ENCODE results near the gene SCRN1. TPM values are rescaled to one million over a fixed set of nuclear protein-coding genes. Genes with fewer than 3 reads are reported as not detected.
A peak's percentile ranks its signal among the peaks of the same experiment; 100 is the strongest.

The SCRN1 gene
- total and polyA plus RNA-seq, 2 of the 13 experiments (the other 11 are each of a cell fraction or from before 2014, with no cell fraction given), result 43.2 to 49.8 TPM

DNA sequence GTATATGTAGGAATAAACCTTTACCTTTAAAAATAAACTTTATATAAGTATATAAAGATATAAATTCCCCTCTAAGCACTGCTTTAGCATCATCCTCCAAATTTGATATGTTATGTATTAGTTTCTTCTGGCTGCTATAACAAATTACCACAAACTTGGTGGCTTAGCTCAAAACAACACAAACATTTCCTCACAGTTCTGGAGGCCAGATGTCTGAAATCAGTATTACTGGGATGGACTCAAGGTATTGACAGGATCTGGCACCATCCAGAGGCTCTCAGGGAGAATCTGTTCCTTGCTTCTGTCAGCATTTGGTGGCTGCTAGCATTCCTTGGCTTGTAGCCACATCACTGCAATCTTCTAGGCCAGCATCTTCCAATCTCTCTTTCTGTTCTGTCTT lies 6.7 kb upstream of the SCRN1 start:
- ChIA-PET POLR2A (no interaction called here), CTCF (ENCODE audit: low intra/inter-chr PET ratio, low total read pairs) (no interaction called here)
- TF ChIP-seq, protein P1, sequence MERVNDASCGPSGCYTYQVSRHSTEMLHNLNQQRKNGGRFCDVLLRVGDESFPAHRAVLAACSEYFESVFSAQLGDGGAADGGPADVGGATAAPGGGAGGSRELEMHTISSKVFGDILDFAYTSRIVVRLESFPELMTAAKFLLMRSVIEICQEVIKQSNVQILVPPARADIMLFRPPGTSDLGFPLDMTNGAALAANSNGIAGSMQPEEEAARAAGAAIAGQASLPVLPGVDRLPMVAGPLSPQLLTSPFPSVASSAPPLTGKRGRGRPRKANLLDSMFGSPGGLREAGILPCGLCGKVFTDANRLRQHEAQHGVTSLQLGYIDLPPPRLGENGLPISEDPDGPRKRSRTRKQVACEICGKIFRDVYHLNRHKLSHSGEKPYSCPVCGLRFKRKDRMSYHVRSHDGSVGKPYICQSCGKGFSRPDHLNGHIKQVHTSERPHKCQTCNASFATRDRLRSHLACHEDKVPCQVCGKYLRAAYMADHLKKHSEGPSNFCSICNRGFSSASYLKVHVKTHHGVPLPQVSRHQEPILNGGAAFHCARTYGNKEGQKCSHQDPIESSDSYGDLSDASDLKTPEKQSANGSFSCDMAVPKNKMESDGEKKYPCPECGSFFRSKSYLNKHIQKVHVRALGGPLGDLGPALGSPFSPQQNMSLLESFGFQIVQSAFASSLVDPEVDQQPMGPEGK (CRISPR knock-in tag; IDR thresholded peaks at IDR 0.05), result no peak
- peak; percentile 86 for TF ChIP-seq ZNF12 (CRISPR knock-in tag; IDR thresholded peaks at IDR 0.05)
- Histone ChIP-seq H3K9me3 (ENCODE audit: low read length) (peaks cover 7% of the 10 kb centered on the region), H3K79me2 (ENCODE audit: insufficient read depth, low read length) (no peaks in the 10 kb centered on the region), H4K20me1 (ENCODE audit: insufficient read depth, low read length) (no peaks in the 10 kb centered on the region), H2AFZ (ENCODE audit: low read length) (no peak overlapping the region), H3K36me3 (replicated peaks in 1 of 2; ENCODE audit: control insufficient read depth in 1 of 2, insufficient read depth in 2 of 2, low read length in 2 of 2) (no peaks in the 10 kb centered on the region), H3K9ac (ENCODE audit: insufficient read depth, low read depth, low read length) (no peak overlapping the region), H3K27ac (ENCODE audit: extremely low read length, insufficient read depth, low read length) (no peak overlapping the region), H3K4me1 (ENCODE audit: insufficient read depth, low read length) (peaks cover 1% of the 10 kb centered on the region; the same call in 1 of the 2 replicates), H3K4me2 (ENCODE audit: low read depth, low read length) (no peak overlapping the region), H3K27me3 (ENCODE audit: control insufficient read depth in 1 of 2, insufficient read depth in 2 of 2, low read length in 2 of 2) (no peaks in the 10 kb centered on the region), H3K4me3 (replicated peaks in 1 of 3; ENCODE audit: insufficient read depth in 1 of 3, low read depth in 2 of 3, low read length in 3 of 3) (no peak overlapping the region)
- FAIRE-seq, result no peak
- no peak for DNase-seq (ENCODE audit: low spot score)
- ATAC-seq, result no peak
- intact Hi-C loops (cut with micrococcal nuclease; ENCODE audit: unreplicated experiment) (no loop called here), in situ Hi-C loops (cut with HindIII; ENCODE audit: extremely low pct_ligation_motif_present, low pct_unique_long_range_greater_than_20kb) (no loop called here)
- no TSS peak for BruUV-seq (replicated peaks)

DNA sequence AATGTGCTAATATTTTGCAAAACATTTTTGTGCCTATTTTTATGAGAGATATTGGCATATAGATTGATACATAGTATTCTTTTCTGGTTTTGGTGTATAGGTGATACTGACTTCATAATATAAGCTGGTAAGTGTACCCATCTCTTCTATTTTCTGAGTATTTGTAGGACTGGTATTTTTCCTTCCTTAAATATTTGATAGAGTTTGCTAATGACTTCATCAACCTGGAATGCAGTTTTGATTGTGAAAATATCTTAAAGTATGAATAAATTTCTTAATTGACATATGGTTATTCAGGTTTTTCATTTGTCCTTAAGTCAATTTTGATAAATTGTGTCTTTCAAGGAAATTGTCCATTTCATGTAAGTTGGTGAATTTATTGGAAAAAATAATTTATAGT lies 6.1 kb upstream of the SCRN1 start:
- no peak for ATAC-seq

More for the DNA sequence above, 6.1 kb upstream of the SCRN1 start:
- Histone ChIP-seq H4K20me1 (ENCODE audit: insufficient read depth, low read length) (no peaks in the 10 kb centered on the region), H3K27me3 (ENCODE audit: control insufficient read depth in 1 of 2, insufficient read depth in 2 of 2, low read length in 2 of 2) (no peaks in the 10 kb centered on the region), H3K9me3 (ENCODE audit: low read length) (peaks cover 7% of the 10 kb centered on the region), H3K9ac (ENCODE audit: insufficient read depth, low read depth, low read length) (no peak overlapping the region), H3K4me3 (replicated peaks in 1 of 3; ENCODE audit: insufficient read depth in 1 of 3, low read depth in 2 of 3, low read length in 3 of 3) (no peak overlapping the region), H3K4me1 (ENCODE audit: insufficient read depth, low read length) (peaks cover 8% of the 10 kb centered on the region), H3K79me2 (ENCODE audit: insufficient read depth, low read length) (no peaks in the 10 kb centered on the region), H3K27ac (ENCODE audit: extremely low read length, insufficient read depth, low read length) (no peak overlapping the region), H3K36me3 (replicated peaks in 1 of 2; ENCODE audit: control insufficient read depth in 1 of 2, insufficient read depth in 2 of 2, low read length in 2 of 2) (no peaks in the 10 kb centered on the region), H2AFZ (ENCODE audit: low read length) (no peak overlapping the region), H3K4me2 (ENCODE audit: low read depth, low read length) (no peak overlapping the region)
- ChIA-PET CTCF (ENCODE audit: low intra/inter-chr PET ratio, low total read pairs) (no interaction called here), POLR2A (no interaction called here)
- intact Hi-C loops (cut with micrococcal nuclease; ENCODE audit: unreplicated experiment) (no loop called here), in situ Hi-C loops (cut with HindIII; ENCODE audit: extremely low pct_ligation_motif_present, low pct_unique_long_range_greater_than_20kb) (no loop called here)
- TF ChIP-seq ZSCAN21 (CRISPR knock-in tag; IDR thresholded peaks at IDR 0.05; ENCODE audit: borderline replicate concordance) (no peak), ZNF468 (CRISPR knock-in tag; IDR thresholded peaks at IDR 0.05) (no peak), ATM (IDR thresholded peaks at IDR 0.05; ENCODE audit: borderline replicate concordance) (no peak), ZNF570 (CRISPR knock-in tag; IDR thresholded peaks at IDR 0.05; ENCODE audit: borderline replicate concordance) (no peak), ZNF564 (CRISPR knock-in tag; IDR thresholded peaks at IDR 0.05) (no peak), TRIM24 (CRISPR knock-in tag; IDR thresholded peaks at IDR 0.05) (no peak), ZNF335 (CRISPR knock-in tag; IDR thresholded peaks at IDR 0.05) (no peak), YEATS4 (CRISPR knock-in tag; IDR thresholded peaks at IDR 0.05; ENCODE audit: borderline replicate concordance) (no peak), ZMYM2 (CRISPR knock-in tag; IDR thresholded peaks at IDR 0.05) (no peak), TCF7 (IDR thresholded peaks at IDR 0.05; ENCODE audit: low read depth) (no peak), KLF6 (CRISPR knock-in tag; IDR thresholded peaks at IDR 0.05) (no peak)
- TF ChIP-seq, protein P2, sequence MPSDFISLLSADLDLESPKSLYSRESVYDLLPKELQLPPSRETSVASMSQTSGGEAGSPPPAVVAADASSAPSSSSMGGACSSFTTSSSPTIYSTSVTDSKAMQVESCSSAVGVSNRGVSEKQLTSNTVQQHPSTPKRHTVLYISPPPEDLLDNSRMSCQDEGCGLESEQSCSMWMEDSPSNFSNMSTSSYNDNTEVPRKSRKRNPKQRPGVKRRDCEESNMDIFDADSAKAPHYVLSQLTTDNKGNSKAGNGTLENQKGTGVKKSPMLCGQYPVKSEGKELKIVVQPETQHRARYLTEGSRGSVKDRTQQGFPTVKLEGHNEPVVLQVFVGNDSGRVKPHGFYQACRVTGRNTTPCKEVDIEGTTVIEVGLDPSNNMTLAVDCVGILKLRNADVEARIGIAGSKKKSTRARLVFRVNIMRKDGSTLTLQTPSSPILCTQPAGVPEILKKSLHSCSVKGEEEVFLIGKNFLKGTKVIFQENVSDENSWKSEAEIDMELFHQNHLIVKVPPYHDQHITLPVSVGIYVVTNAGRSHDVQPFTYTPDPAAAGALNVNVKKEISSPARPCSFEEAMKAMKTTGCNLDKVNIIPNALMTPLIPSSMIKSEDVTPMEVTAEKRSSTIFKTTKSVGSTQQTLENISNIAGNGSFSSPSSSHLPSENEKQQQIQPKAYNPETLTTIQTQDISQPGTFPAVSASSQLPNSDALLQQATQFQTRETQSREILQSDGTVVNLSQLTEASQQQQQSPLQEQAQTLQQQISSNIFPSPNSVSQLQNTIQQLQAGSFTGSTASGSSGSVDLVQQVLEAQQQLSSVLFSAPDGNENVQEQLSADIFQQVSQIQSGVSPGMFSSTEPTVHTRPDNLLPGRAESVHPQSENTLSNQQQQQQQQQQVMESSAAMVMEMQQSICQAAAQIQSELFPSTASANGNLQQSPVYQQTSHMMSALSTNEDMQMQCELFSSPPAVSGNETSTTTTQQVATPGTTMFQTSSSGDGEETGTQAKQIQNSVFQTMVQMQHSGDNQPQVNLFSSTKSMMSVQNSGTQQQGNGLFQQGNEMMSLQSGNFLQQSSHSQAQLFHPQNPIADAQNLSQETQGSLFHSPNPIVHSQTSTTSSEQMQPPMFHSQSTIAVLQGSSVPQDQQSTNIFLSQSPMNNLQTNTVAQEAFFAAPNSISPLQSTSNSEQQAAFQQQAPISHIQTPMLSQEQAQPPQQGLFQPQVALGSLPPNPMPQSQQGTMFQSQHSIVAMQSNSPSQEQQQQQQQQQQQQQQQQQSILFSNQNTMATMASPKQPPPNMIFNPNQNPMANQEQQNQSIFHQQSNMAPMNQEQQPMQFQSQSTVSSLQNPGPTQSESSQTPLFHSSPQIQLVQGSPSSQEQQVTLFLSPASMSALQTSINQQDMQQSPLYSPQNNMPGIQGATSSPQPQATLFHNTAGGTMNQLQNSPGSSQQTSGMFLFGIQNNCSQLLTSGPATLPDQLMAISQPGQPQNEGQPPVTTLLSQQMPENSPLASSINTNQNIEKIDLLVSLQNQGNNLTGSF (CRISPR knock-in tag; IDR thresholded peaks at IDR 0.05), result no peak
- BruUV-seq (replicated peaks), result no TSS peak
- DNase-seq (ENCODE audit: low spot score), result no peak
- FAIRE-seq, result no peak

All from HepG2 (cell line).